Fibroblast of lung (primary cell): ENCODE measurements around the gene TMEM51.

Experiments
- EZH2 ChIP-seq: IDR thresholded peaks from 2 replicates; pipeline ENCODE4 v1.5.1; 2012; ENCODE audit warnings: low read length, control low read depth, mild to moderate bottlenecking; ENCODE audit errors: missing control alignments
- TF ChIP-seq, protein P1 (sequence below), 2 donors: IDR thresholded peaks in 1 of 2; conservative IDR thresholded peaks in 1 of 2; 1 replicate in 1 of 2; 2 replicates in 1 of 2; pipeline ENCODE4 v1.5.1; 2011 to 2012; ENCODE audit warnings: low read length in 2 of 2, control low read depth in 1 of 2, inconsistent platforms in 1 of 2, low read depth in 1 of 2, mild to moderate bottlenecking in 1 of 2

DNA sequence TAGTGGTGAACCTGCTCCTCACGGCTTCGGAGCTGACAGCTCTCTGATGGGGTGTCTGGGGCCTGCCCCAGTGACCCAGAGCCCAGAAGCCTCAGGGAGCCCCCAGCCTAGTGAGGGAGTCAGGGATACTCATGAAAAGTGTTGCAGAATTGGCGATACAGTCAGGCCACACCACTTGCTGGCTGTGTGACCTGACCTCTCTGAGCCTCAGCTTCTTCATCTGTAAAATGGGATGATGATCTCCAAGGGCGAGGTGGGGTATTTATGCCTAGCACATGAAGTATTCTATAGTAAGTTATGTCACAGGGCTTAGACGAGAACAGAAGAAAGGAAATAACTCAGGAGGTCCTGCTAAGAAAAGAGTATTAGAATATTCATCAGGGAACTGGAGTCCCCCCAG lies 1.6 kb downstream of the TMEM51 start:
- TF ChIP-seq, protein P1, sequence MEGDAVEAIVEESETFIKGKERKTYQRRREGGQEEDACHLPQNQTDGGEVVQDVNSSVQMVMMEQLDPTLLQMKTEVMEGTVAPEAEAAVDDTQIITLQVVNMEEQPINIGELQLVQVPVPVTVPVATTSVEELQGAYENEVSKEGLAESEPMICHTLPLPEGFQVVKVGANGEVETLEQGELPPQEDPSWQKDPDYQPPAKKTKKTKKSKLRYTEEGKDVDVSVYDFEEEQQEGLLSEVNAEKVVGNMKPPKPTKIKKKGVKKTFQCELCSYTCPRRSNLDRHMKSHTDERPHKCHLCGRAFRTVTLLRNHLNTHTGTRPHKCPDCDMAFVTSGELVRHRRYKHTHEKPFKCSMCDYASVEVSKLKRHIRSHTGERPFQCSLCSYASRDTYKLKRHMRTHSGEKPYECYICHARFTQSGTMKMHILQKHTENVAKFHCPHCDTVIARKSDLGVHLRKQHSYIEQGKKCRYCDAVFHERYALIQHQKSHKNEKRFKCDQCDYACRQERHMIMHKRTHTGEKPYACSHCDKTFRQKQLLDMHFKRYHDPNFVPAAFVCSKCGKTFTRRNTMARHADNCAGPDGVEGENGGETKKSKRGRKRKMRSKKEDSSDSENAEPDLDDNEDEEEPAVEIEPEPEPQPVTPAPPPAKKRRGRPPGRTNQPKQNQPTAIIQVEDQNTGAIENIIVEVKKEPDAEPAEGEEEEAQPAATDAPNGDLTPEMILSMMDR (conservative IDR thresholded peaks at IDR 0.05 in 1 of 2, IDR thresholded peaks at IDR 0.05 in 1 of 2; ENCODE audit: low read depth in 1 of 2, low read length in 2 of 2), result no peak
- no peak for TF ChIP-seq EZH2
